Hematopoietic multipotent progenitor cell treated with erythropoietin and hydrocortisone succinate and interleukin-3 and kit ligand, for 6 days (in vitro differentiated cells): ENCODE measurements around the gene TSPAN18.

Source experiments
- DNase-seq: peaks from one replicate; pipeline ENCODE4 v3.0.0-alpha.2; 2015

TSPAN18 gene

GRCh38 chr11:44780940-44781631 lies 54.3 kb downstream of the TSPAN18 start:
- peak; percentile 98 for DNase-seq

GRCh38 chr11:44781655-44782054 lies 54.9 kb downstream of the TSPAN18 start:
- peak; percentile 57 for DNase-seq

DNA sequence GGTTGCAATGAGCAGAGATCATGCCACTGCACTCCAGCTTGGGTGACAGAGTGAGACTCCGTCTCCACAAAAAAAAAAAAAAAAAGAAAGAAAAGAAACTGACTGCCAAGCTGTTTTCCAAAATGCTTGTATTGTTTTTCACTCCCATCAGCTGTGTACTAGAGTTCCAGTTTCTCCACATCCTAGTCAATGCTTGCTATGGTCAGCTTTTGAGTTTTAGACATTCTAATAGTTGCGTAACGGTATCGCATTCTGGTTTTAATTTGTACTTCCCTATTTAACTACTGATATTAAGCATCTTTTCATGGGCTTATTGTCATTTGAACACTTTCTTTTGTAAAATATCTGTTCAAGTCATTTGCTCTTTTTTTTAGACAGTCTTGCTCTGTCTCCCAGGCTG lies 55.7 kb downstream of the TSPAN18 start:
- peak; percentile 31 for DNase-seq

DNA sequence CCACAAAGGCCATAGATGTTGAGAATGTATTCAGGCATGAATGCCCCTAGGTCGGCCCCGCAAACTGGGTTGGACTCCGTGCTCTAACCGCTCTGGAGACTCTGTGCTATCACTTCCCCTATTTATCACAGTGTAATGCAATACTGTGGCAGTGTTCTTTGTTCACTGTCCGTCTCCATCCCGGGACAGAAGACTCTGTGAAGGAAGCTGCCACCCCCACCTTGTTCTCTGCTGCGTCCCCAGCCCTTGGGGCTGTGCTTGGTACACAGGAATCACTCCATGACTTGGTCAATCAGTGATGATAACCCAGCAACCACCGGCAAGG lies 57.6 kb downstream of the TSPAN18 start:
- DNase-seq, result no peak

GRCh38 chr11:44784851-44785250 lies 58.1 kb downstream of the TSPAN18 start:
- no peak for DNase-seq

- peak; percentile 53 for DNase-seq
Measured at GRCh38 chr11:44785856-44786607, 59.3 kb downstream of the TSPAN18 start.

DNA sequence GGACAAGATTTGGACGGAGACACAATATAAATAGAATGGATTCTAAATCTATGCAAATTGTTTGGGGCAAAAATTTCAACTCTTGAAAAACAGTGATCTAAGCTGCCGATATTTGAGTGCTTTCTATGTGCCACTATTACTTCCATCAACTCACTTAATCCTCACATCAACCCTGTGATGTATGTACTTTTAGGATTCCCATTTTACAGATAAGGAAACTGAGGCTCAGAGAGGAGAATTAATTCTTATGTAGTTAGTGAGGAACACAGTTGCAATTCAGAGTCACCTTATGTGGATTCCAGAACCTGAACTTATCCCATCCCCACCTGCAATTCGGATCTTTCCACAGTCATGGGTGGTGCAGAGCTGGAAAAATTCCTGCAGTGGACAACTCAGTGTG lies 60.3 kb downstream of the TSPAN18 start:
- no peak for DNase-seq

GRCh38 chr11:44787981-44788380 lies 61.2 kb downstream of the TSPAN18 start:
- DNase-seq, result no peak

GRCh38 chr11:44788536-44789261 lies 61.9 kb downstream of the TSPAN18 start:
- no peak for DNase-seq

- no peak for DNase-seq
Measured at GRCh38 chr11:44789496-44789895, 62.7 kb downstream of the TSPAN18 start.

- no peak for DNase-seq
Measured at GRCh38 chr11:44790211-44790610, 63.4 kb downstream of the TSPAN18 start.

GRCh38 chr11:44791316-44791925 lies 64.7 kb downstream of the TSPAN18 start:
- no peak for DNase-seq

GRCh38 chr11:44792171-44792570 lies 65.4 kb downstream of the TSPAN18 start:
- DNase-seq, result no peak

GRCh38 chr11:44793350-44794090 lies 66.8 kb downstream of the TSPAN18 start:
- peak; percentile 42 for DNase-seq

- no peak for DNase-seq
Measured at GRCh38 chr11:44795803-44796535, 69.2 kb downstream of the TSPAN18 start.

DNA sequence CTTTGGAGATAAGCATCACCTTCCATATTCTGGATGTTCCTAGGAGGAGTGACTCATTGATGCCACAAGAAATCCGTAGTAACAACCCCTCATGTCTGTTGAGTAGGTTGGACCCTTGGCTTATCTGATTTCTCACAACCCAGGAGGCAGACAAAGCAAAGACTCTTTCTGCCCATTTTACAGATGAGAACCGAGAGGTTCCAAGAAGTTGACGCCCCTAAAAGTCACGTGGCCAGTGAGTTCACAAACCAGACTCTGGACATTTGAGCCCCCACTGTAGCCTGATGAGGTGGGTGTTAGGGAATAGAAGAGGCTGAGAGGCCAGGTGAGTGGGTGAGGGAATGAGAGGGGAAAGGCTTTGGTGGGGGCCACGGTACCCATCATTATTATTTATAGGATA lies 70.3 kb downstream of the TSPAN18 start:
- no peak for DNase-seq

GRCh38 chr11:44797886-44798606 lies 71.3 kb downstream of the TSPAN18 start:
- DNase-seq, result no peak

- no peak for DNase-seq
Measured at GRCh38 chr11:44798607-44798972, 71.8 kb downstream of the TSPAN18 start.

- no peak for DNase-seq
Measured at GRCh38 chr11:44799012-44799411, 72.2 kb downstream of the TSPAN18 start.

- DNase-seq, result no peak
Measured at GRCh38 chr11:44802347-44802746, 75.6 kb downstream of the TSPAN18 start.

DNA sequence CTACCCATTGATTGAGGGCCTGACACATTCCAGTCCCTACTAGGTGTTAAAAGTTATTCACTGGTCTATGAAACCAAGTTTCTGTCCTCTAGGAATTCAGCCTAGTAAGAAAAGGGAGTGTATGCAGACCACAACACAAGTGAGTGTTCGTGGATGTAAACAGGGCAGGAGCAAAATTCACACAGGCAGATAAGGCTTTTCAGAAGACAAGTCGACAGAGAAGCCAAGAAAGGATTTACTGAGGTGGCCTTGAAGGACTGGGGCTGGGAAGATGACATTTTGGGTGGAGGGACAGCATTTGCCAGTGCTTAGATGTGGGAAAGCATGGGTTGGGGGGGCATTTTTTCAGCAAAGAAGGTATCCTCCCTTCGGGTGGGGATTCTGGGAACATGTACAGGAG lies 76.2 kb downstream of the TSPAN18 start:
- DNase-seq, result no peak
